Neutrophil (primary cell): ENCODE results near the gene HIKESHI.

Experiments used
- H3K27ac ChIP-seq: fragments of 200-600 bp; sonication (generic); 2 replicates; pipeline ENCODE4 v1.5.1; 2016; ENCODE audit warnings: mild to moderate bottlenecking, moderate library complexity
- H3K27me3 ChIP-seq: fragments of 200-600 bp; sonication (generic); 2 replicates; pipeline ENCODE4 v1.6.0; 2016; ENCODE audit warnings: mild to moderate bottlenecking
- H3K36me3 ChIP-seq: fragments of 200-600 bp; sonication (generic); 2 replicates; pipeline ENCODE4 v1.5.1; 2017
- H3K4me1 ChIP-seq, 2 experiments: fragments of 200-600 bp in 1 of 2; sonication (generic) in 1 of 2; 1 replicate in 1 of 2; 2 replicates in 1 of 2; pipeline versions ENCODE4 v1.5.1 to v1.6.1; 2013 to 2016; ENCODE audit warnings: low read depth in 1 of 2, low read length in 1 of 2, mild to moderate bottlenecking in 1 of 2, moderate library complexity in 1 of 2; ENCODE audit not compliant: control insufficient read depth in 1 of 2, insufficient read depth in 1 of 2
- H3K4me3 ChIP-seq, 2 experiments: fragments of 200-600 bp in 1 of 2; sonication (generic) in 1 of 2; 1 replicate in 1 of 2; 2 replicates in 1 of 2; pipeline ENCODE4 v1.5.1; 2013 to 2016; ENCODE audit warnings: low read depth in 1 of 2, low read length in 1 of 2, mild to moderate bottlenecking in 1 of 2, moderate library complexity in 1 of 2
- H3K9me3 ChIP-seq: fragments of 200-600 bp; sonication (generic); 2 replicates; pipeline ENCODE4 v1.5.1; 2016
- CTCF ChIP-seq: fragments of 200-600 bp; sonication (generic); IDR thresholded peaks from 2 replicates; pipeline ENCODE4 v1.5.1; 2016; ENCODE audit warnings: antibody characterized with exemption

HIKESHI gene

GRCh38 chr11:86388198-86388597 lies 86.2 kb downstream of the HIKESHI start:
- H3K27ac ChIP-seq, result no peak overlapping the region
- no peaks in the 10 kb centered on the region for H3K36me3 ChIP-seq
- no peaks in the 10 kb centered on the region for H3K27me3 ChIP-seq
- no peaks in the 10 kb centered on the region for H3K4me1 ChIP-seq
- no peak overlapping the region for H3K4me3 ChIP-seq
- no peaks in the 10 kb centered on the region for H3K9me3 ChIP-seq
- no peak for TF ChIP-seq CTCF

GRCh38 chr11:86390487-86390886 lies 88.4 kb downstream of the HIKESHI start:
- Histone ChIP-seq H3K27me3 (no peaks in the 10 kb centered on the region), H3K36me3 (no peaks in the 10 kb centered on the region), H3K4me3 (no peak overlapping the region), H3K9me3 (no peaks in the 10 kb centered on the region), H3K27ac (no peak overlapping the region), H3K4me1 (no peaks in the 10 kb centered on the region)
- TF ChIP-seq CTCF, result no peak

GRCh38 chr11:86395061-86395551 lies 93.1 kb downstream of the HIKESHI start:
- Histone ChIP-seq H3K4me3 (no peak overlapping the region), H3K9me3 (no peaks in the 10 kb centered on the region), H3K27me3 (no peaks in the 10 kb centered on the region), H3K36me3 (no peaks in the 10 kb centered on the region), H3K27ac (no peak overlapping the region), H3K4me1 (no peaks in the 10 kb centered on the region)
- no peak for TF ChIP-seq CTCF
